Endothelial cell of umbilical vein (primary cell): ENCODE measurements around the gene GLI3.

Experiments used
- CTCF ChIP-seq, 2 donors: IDR thresholded peaks; 1 replicate in 1 of 2; 2 replicates in 1 of 2; pipeline ENCODE4 v1.5.1; 2011; ENCODE audit warnings: low read length in 2 of 2, mild to moderate bottlenecking in 2 of 2, moderate library complexity in 2 of 2, control low read depth in 1 of 2, inconsistent platforms in 1 of 2, low read depth in 1 of 2; ENCODE audit not compliant: insufficient read depth in 1 of 2; ENCODE audit errors: extremely low read depth in 1 of 2
- JUN ChIP-seq: IDR thresholded peaks from 2 replicates; pipeline ENCODE4 v1.6.1; 2011; ENCODE audit warnings: borderline replicate concordance, low read depth; ENCODE audit not compliant: insufficient read length, insufficient read depth
- POLR2A ChIP-seq: IDR thresholded peaks from 2 replicates; pipeline ENCODE4 v1.6.1; 2012; ENCODE audit warnings: low read depth, mild to moderate bottlenecking, control low read depth, low read length
- POLR2AphosphoS5 ChIP-seq: IDR thresholded peaks from 2 replicates; pipeline ENCODE4 v1.6.1; 2012; ENCODE audit warnings: low read depth, mild to moderate bottlenecking, control low read depth, low read length, moderate library complexity; ENCODE audit not compliant: insufficient read depth

GRCh38 chr7:41930538-41931262 lies 306.3 kb downstream of the GLI3 start:
- TF ChIP-seq CTCF (IDR thresholded peaks at IDR 0.05; ENCODE audit: extremely low read depth in 1 of 2, insufficient read depth in 1 of 2, low read depth in 1 of 2, low read length in 2 of 2) (no peak), POLR2AphosphoS5 (no peak), JUN (no peak), POLR2A (no peak)
